ENCODE results near the gene PPIE.

- no peak for TF ChIP-seq TCF7 (CRISPR knock-in tag; IDR thresholded peaks at IDR 0.05; ENCODE audit: low read depth)
- TF ChIP-seq SMAD4 (CRISPR knock-in tag; IDR thresholded peaks at IDR 0.05): no peak
- TF ChIP-seq USF2 (CRISPR knock-in tag; IDR thresholded peaks at IDR 0.05): no peak
- no peak for TF ChIP-seq CTCF (IDR thresholded peaks at IDR 0.05)
- TF ChIP-seq ESRRA (CRISPR knock-in tag; IDR thresholded peaks at IDR 0.05; ENCODE audit: borderline replicate concordance): no peak
- no peak for TF ChIP-seq ATF1 (CRISPR knock-in tag; IDR thresholded peaks at IDR 0.05)
Observed at GRCh38 chr1:39754906-39755504, 16.3 kb downstream of the PPIE start.
